Endodermal cell (in vitro differentiated cells): ENCODE measurements around the gene UQCC2. TPM values are rescaled to one million over a fixed set of nuclear protein-coding genes. Genes with fewer than 3 reads are reported as not detected.
A peak's percentile ranks its signal among the peaks of the same experiment; 100 is the strongest.

Experiments
- DNase-seq: peaks from one replicate; pipeline ENCODE4 v3.0.0-alpha.2; 2017
- H3K27ac ChIP-seq: 2 replicates; pipeline ENCODE4 v1.5.1; 2013; ENCODE audit warnings: mild to moderate bottlenecking, low read depth, low read length, moderate library complexity
- H3K27me3 ChIP-seq: 2 replicates; pipeline ENCODE4 v1.6.1; 2013; ENCODE audit warnings: mild to moderate bottlenecking, low read length, moderate library complexity; ENCODE audit not compliant: insufficient read depth, control insufficient read depth, poor library complexity, severe bottlenecking
- H3K36me3 ChIP-seq: 2 replicates; pipeline ENCODE4 v1.7.0; 2013; ENCODE audit warnings: mild to moderate bottlenecking, low read length, moderate library complexity; ENCODE audit not compliant: control insufficient read depth, insufficient read depth
- H3K4me1 ChIP-seq: one replicate; pipeline ENCODE4 v1.7.0; 2013; ENCODE audit warnings: low read length; ENCODE audit not compliant: control insufficient read depth, insufficient read depth
- H3K4me3 ChIP-seq: 2 replicates; pipeline ENCODE4 v1.5.1; 2013; ENCODE audit warnings: mild to moderate bottlenecking, low read length, moderate library complexity
- H3K9ac ChIP-seq: 2 replicates; pipeline ENCODE4 v1.6.1; 2013; ENCODE audit warnings: mild to moderate bottlenecking, low read length, moderate library complexity; ENCODE audit not compliant: poor library complexity, severe bottlenecking; ENCODE audit errors: extremely low read depth
- H3K9me3 ChIP-seq: 2 replicates; pipeline ENCODE4 v1.6.1; 2013; ENCODE audit warnings: mild to moderate bottlenecking, low read length, moderate library complexity; ENCODE audit not compliant: control insufficient read depth
- H3K27ac Mint-ChIP-seq: 2 replicates; pipeline ENCODE4 v1.8.0; 2020; ENCODE audit warnings: mixed read lengths
- H3K27me3 Mint-ChIP-seq: 2 replicates; pipeline ENCODE4 v1.8.0; 2021; ENCODE audit warnings: mild to moderate bottlenecking, mixed read lengths; ENCODE audit not compliant: insufficient read depth
- H3K36me3 Mint-ChIP-seq: 2 replicates; pipeline ENCODE4 v1.8.0; 2020; ENCODE audit warnings: low read depth, mixed read lengths
- H3K4me1 Mint-ChIP-seq: 2 replicates; pipeline ENCODE4 v1.8.0; 2020; ENCODE audit warnings: mixed read lengths
- H3K4me3 Mint-ChIP-seq: 2 replicates; pipeline ENCODE4 v1.8.0; 2020; ENCODE audit warnings: mild to moderate bottlenecking, moderate library complexity, mixed read lengths
- H3K9me3 Mint-ChIP-seq: 2 replicates; pipeline ENCODE4 v1.8.0; 2020; ENCODE audit warnings: mild to moderate bottlenecking, mixed read lengths
- CTCF ChIP-seq: fragments of 200-600 bp; sonication (generic); conservative IDR thresholded peaks from 2 replicates; pipeline ENCODE4 v1.5.0; 2021; ENCODE audit warnings: antibody characterized with exemption, mild to moderate bottlenecking
- WGBS, 2 experiments: methylation state at CpG; one replicate each; pipeline versions ENCODE4 v1.1.5 to v1.1.7; 2013; ENCODE audit warnings: missing lambda C conversion rate in 2 of 2, mixed read lengths in 1 of 2; ENCODE audit not compliant: insufficient coverage in 1 of 2, insufficient read length in 1 of 2; 5-methylcytosine and 5-hydroxymethylcytosine counted together
- total RNA-seq, 2 donors: library from RNA; stranded (reverse); fragmentation: NEBNext Ultra II Directional in 1 of 2; extraction: Animal tissue kit (Norgen Biotek cat#: 25700) in 1 of 2; gene quantifications; 2 replicates in 1 of 2; 3 replicates in 1 of 2; pipeline ENCODE4 v1.2.1, GENCODE V29; 2021

UQCC2 gene
- total RNA-seq, 2 donors from 2014 or later, result 120 to 174 TPM

- H3K4me1 ChIP-seq, result peaks cover 3% of the 10 kb centered on the region
- no peak overlapping the region for H3K9ac ChIP-seq
- no peaks in the 10 kb centered on the region for H3K9me3 Mint-ChIP-seq
- H3K27me3 Mint-ChIP-seq, result no peaks in the 10 kb centered on the region
- peaks cover 9% of the 10 kb centered on the region for H3K4me1 Mint-ChIP-seq
- WGBS, 2 experiments, result 95% methylated on average over 8 to 10 of the region's 10 CpGs
- no peak for DNase-seq
- TF ChIP-seq CTCF, result no peak
- peaks cover 57% of the 10 kb centered on the region for H3K36me3 ChIP-seq
- H3K9me3 ChIP-seq, result no peaks in the 10 kb centered on the region
- H3K27me3 ChIP-seq, result no peaks in the 10 kb centered on the region
- H3K4me3 Mint-ChIP-seq, result no peak overlapping the region
- H3K4me3 ChIP-seq, result no peak overlapping the region
- H3K36me3 Mint-ChIP-seq, result peaks cover 43% of the 10 kb centered on the region
- no peak overlapping the region for H3K27ac ChIP-seq
- H3K27ac Mint-ChIP-seq, result no peak overlapping the region
These were observed 13.0 kb downstream of the UQCC2 start for GRCh38 chr6:33698494-33698893.

GRCh38 chr6:33697845-33698244 lies 13.7 kb downstream of the UQCC2 start:
- Histone ChIP-seq H3K27me3 (no peaks in the 10 kb centered on the region), H3K4me1 (peaks cover 3% of the 10 kb centered on the region), H3K27ac (no peak overlapping the region), H3K9me3 (no peaks in the 10 kb centered on the region), H3K9ac (no peak overlapping the region), H3K4me3 (no peak overlapping the region), H3K36me3 (peaks cover 59% of the 10 kb centered on the region)
- Mint-ChIP-seq H3K4me1 (peaks cover 9% of the 10 kb centered on the region), H3K9me3 (no peaks in the 10 kb centered on the region), H3K27ac (peak overlapping the region; percentile 11), H3K4me3 (no peak overlapping the region), H3K36me3 (peaks cover 44% of the 10 kb centered on the region), H3K27me3 (no peaks in the 10 kb centered on the region)
- no peak for TF ChIP-seq CTCF
- WGBS, 2 experiments, result 95 to 98% methylated on average over 9 to 10 of the region's 10 CpGs
- no peak for DNase-seq

- H3K4me1 Mint-ChIP-seq, result peaks cover 16% of the 10 kb centered on the region
- WGBS, 2 experiments, result 88 to 89% methylated on average over 10 to 15 of the region's 15 CpGs
- no peak overlapping the region for H3K4me3 Mint-ChIP-seq
- no peak for TF ChIP-seq CTCF
- H3K27ac Mint-ChIP-seq, result peak overlapping the region; percentile 35
- peaks cover 52% of the 10 kb centered on the region for H3K36me3 Mint-ChIP-seq
- DNase-seq, result peak; percentile 59
- H3K27ac ChIP-seq, result no peak overlapping the region
- H3K9me3 Mint-ChIP-seq, result no peaks in the 10 kb centered on the region
- no peaks in the 10 kb centered on the region for H3K27me3 Mint-ChIP-seq
- H3K9me3 ChIP-seq, result no peaks in the 10 kb centered on the region
- peaks cover 63% of the 10 kb centered on the region for H3K36me3 ChIP-seq
- peaks cover 6% of the 10 kb centered on the region for H3K4me1 ChIP-seq
- no peak overlapping the region for H3K4me3 ChIP-seq
- H3K27me3 ChIP-seq, result no peaks in the 10 kb centered on the region
- H3K9ac ChIP-seq, result no peak overlapping the region
These were observed 14.7 kb downstream of the UQCC2 start for GRCh38 chr6:33696548-33697518.
